ENCODE results near the gene FBLL1.

FBLL1 gene

GRCh38 chr5:168528521-168529373 is at the start of gene FBLL1:
Gene FBLL1, plus strand, starts transcription at chr5:168529305. Its CDS starts 200 bp downstream, at chr5:168529505.
- Mint-ChIP-seq H3K4me1 (peaks cover 9% of the 10 kb centered on the region), H3K9me3 (no peaks in the 10 kb centered on the region), H3K36me3 (ENCODE audit: low read depth) (peaks cover 2% of the 10 kb centered on the region), H3K27ac (no peak within 1 kb of the TSS), H3K4me3 (peak within 1 kb of the TSS; percentile 69), H3K27me3 (peaks cover 43% of the 10 kb centered on the region)
- no peak for ATAC-seq
- peak; percentile 39 for DNase-seq

GRCh38 chr5:168480601-168481000 is 48.5 kb upstream of the FBLL1 start:
- Mint-ChIP-seq H3K4me1 (peaks cover 6% of the 10 kb centered on the region), H3K9me3 (no peaks in the 10 kb centered on the region), H3K4me3 (no peak overlapping the region), H3K36me3 (ENCODE audit: low read depth) (no peaks in the 10 kb centered on the region), H3K27ac (no peak overlapping the region), H3K27me3 (peaks cover 9% of the 10 kb centered on the region)
- no peak for DNase-seq
- ATAC-seq: no peak

GRCh38 chr5:168481330-168481788 is 47.7 kb upstream of the FBLL1 start:
- no peak for ATAC-seq
- no peak overlapping the region for H3K27ac Mint-ChIP-seq

GRCh38 chr5:168482361-168482760 is 46.7 kb upstream of the FBLL1 start:
- H3K36me3 Mint-ChIP-seq (ENCODE audit: low read depth): no peaks in the 10 kb centered on the region
- H3K27me3 Mint-ChIP-seq: peaks cover 9% of the 10 kb centered on the region
- no peak overlapping the region for H3K4me3 Mint-ChIP-seq
- H3K27ac Mint-ChIP-seq: no peak overlapping the region
- DNase-seq (no peak), ATAC-seq (no peak)
- no peaks in the 10 kb centered on the region for H3K9me3 Mint-ChIP-seq
- H3K4me1 Mint-ChIP-seq: peaks cover 16% of the 10 kb centered on the region

More at GRCh38 chr5:168481330-168481788, 47.7 kb upstream of the FBLL1 start:
- Mint-ChIP-seq H3K4me3 (peak overlapping the region; percentile 17), H3K27me3 (peaks cover 9% of the 10 kb centered on the region), H3K9me3 (no peaks in the 10 kb centered on the region), H3K36me3 (ENCODE audit: low read depth) (no peaks in the 10 kb centered on the region), H3K4me1 (peaks cover 12% of the 10 kb centered on the region)
- no peak for DNase-seq

GRCh38 chr5:168486136-168486879 is 42.8 kb upstream of the FBLL1 start, which contains the start of gene RARS1:
Gene RARS1, plus strand, starts transcription at chr5:168486471. Its CDS starts 28 bp downstream, at chr5:168486499.
- Mint-ChIP-seq H3K9me3 (no peaks in the 10 kb centered on the region), H3K4me1 (peaks cover 33% of the 10 kb centered on the region), H3K36me3 (ENCODE audit: low read depth) (peaks cover 25% of the 10 kb centered on the region), H3K27ac (peak within 1 kb of the TSS; percentile 96), H3K4me3 (peak within 1 kb of the TSS; percentile 100), H3K27me3 (peaks cover 5% of the 10 kb centered on the region)
- DNase-seq (peak; percentile 91), ATAC-seq (peak; percentile 97)

- Mint-ChIP-seq H3K4me1 (peaks cover 35% of the 10 kb centered on the region), H3K36me3 (ENCODE audit: low read depth) (peaks cover 50% of the 10 kb centered on the region), H3K4me3 (no peak overlapping the region), H3K27ac (no peak overlapping the region), H3K9me3 (no peaks in the 10 kb centered on the region), H3K27me3 (no peaks in the 10 kb centered on the region)
- ATAC-seq (no peak), DNase-seq (no peak)
These were observed 40.0 kb upstream of the FBLL1 start for GRCh38 chr5:168489059-168489458.

- H3K36me3 Mint-ChIP-seq (ENCODE audit: low read depth): peaks cover 72% of the 10 kb centered on the region
- no peak overlapping the region for H3K27ac Mint-ChIP-seq
- no peaks in the 10 kb centered on the region for H3K9me3 Mint-ChIP-seq
- no peak overlapping the region for H3K4me3 Mint-ChIP-seq
- ATAC-seq (no peak), DNase-seq (no peak)
- H3K27me3 Mint-ChIP-seq: no peaks in the 10 kb centered on the region
- peaks cover 9% of the 10 kb centered on the region for H3K4me1 Mint-ChIP-seq
These were observed 35.0 kb upstream of the FBLL1 start for GRCh38 chr5:168494057-168494555.

GRCh38 chr5:168502563-168503237 is 26.4 kb upstream of the FBLL1 start:
- no peaks in the 10 kb centered on the region for H3K27me3 Mint-ChIP-seq
- H3K27ac Mint-ChIP-seq: no peak overlapping the region
- no peak for ATAC-seq
- peaks cover 49% of the 10 kb centered on the region for H3K36me3 Mint-ChIP-seq (ENCODE audit: low read depth)
- no peaks in the 10 kb centered on the region for H3K4me1 Mint-ChIP-seq
- H3K4me3 Mint-ChIP-seq: no peak overlapping the region
- DNase-seq: no peak
- no peaks in the 10 kb centered on the region for H3K9me3 Mint-ChIP-seq

- Mint-ChIP-seq H3K36me3 (ENCODE audit: low read depth) (peaks cover 86% of the 10 kb centered on the region), H3K27ac (no peak overlapping the region), H3K4me1 (no peaks in the 10 kb centered on the region), H3K4me3 (no peak overlapping the region), H3K9me3 (peaks cover 26% of the 10 kb centered on the region), H3K27me3 (no peaks in the 10 kb centered on the region)
- DNase-seq (no peak), ATAC-seq (no peak)
These were observed 15.2 kb upstream of the FBLL1 start for GRCh38 chr5:168513861-168514428.

- ATAC-seq: no peak
- Mint-ChIP-seq H3K27ac (no peak overlapping the region), H3K4me1 (peaks cover 9% of the 10 kb centered on the region), H3K27me3 (peaks cover 23% of the 10 kb centered on the region), H3K9me3 (no peaks in the 10 kb centered on the region), H3K4me3 (no peak overlapping the region), H3K36me3 (ENCODE audit: low read depth) (peaks cover 12% of the 10 kb centered on the region)
- DNase-seq: no peak
These were observed 3.2 kb upstream of the FBLL1 start for GRCh38 chr5:168525856-168526255.

GRCh38 chr5:168527756-168528295 is 1.3 kb upstream of the FBLL1 start:
- H3K27me3 Mint-ChIP-seq: peaks cover 40% of the 10 kb centered on the region
- H3K27ac Mint-ChIP-seq: no peak overlapping the region
- H3K4me3 Mint-ChIP-seq: no peak overlapping the region
- ATAC-seq: no peak
- peaks cover 2% of the 10 kb centered on the region for H3K36me3 Mint-ChIP-seq (ENCODE audit: low read depth)
- H3K9me3 Mint-ChIP-seq: no peaks in the 10 kb centered on the region
- H3K4me1 Mint-ChIP-seq: peaks cover 9% of the 10 kb centered on the region
- DNase-seq: no peak

- ATAC-seq: no peak
- peaks cover 43% of the 10 kb centered on the region for H3K27me3 Mint-ChIP-seq
- H3K36me3 Mint-ChIP-seq (ENCODE audit: low read depth): peaks cover 2% of the 10 kb centered on the region
These were observed 499 bp downstream of the FBLL1 start for GRCh38 chr5:168529374-168530234.

GRCh38 chr5:168530621-168531150 is 1.6 kb downstream of the FBLL1 start:
- H3K27ac Mint-ChIP-seq: no peak overlapping the region
- ATAC-seq: no peak
- H3K36me3 Mint-ChIP-seq (ENCODE audit: low read depth): peaks cover 2% of the 10 kb centered on the region
- H3K4me1 Mint-ChIP-seq: peaks cover 9% of the 10 kb centered on the region
- no peak for DNase-seq
- H3K27me3 Mint-ChIP-seq: peaks cover 44% of the 10 kb centered on the region
- H3K4me3 Mint-ChIP-seq: no peak overlapping the region
- no peaks in the 10 kb centered on the region for H3K9me3 Mint-ChIP-seq

More at GRCh38 chr5:168529374-168530234, 499 bp downstream of the FBLL1 start:
- Mint-ChIP-seq H3K9me3 (no peaks in the 10 kb centered on the region), H3K4me3 (peak overlapping the region; percentile 63), H3K4me1 (peaks cover 9% of the 10 kb centered on the region), H3K27ac (no peak overlapping the region)
- no peak for DNase-seq

Measured in activated naive CD8-positive, alpha-beta T cell treated with anti-CD3 and anti-CD28 coated beads, Interleukin-2, amount 50 U/mL, for 24 hours (primary cell).